Loucy (cell line): ENCODE data around the gene CABP4.

ENCODE experiments used
- CTCF ChIP-seq: fragments of 200-600 bp; sonication (generic); conservative IDR thresholded peaks from 2 replicates; pipeline ENCODE4 v1.5.1; 2014; ENCODE audit warnings: mild to moderate bottlenecking, antibody characterized with exemption, low read length
- EZH2phosphoT487 ChIP-seq: fragments of 200-600 bp; IDR thresholded peaks from 2 replicates; pipeline ENCODE4 v1.6.1; 2018; ENCODE audit warnings: antibody characterized with exemption, mild to moderate bottlenecking, moderate library complexity, borderline replicate concordance

GRCh38 chr11:67441731-67442351 is 13.3 kb upstream of the CABP4 start:
- no peak for TF ChIP-seq CTCF
- no peak for TF ChIP-seq EZH2phosphoT487
